GM19099 (cell line): ENCODE results near the gene RPL26.
A peak's percentile ranks its signal among the peaks of the same experiment; 100 is the strongest.

Experiments used
- POLR2A ChIP-seq: IDR thresholded peaks from 3 replicates; pipeline ENCODE4 v1.6.1; 2011; ENCODE audit warnings: low read depth; ENCODE audit not compliant: insufficient read length; ENCODE audit errors: extremely low read depth

The RPL26 gene

GRCh38 chr17:8383143-8383822, at the start of gene RPL26:
TSS of gene RPL26 (minus strand) at chr17:8383193. CDS start at chr17:8382310, 883 bp downstream.
- peak; percentile 99 for TF ChIP-seq POLR2A

GRCh38 chr17:8430966-8431365, 48.0 kb upstream of the RPL26 start:
- no peak for TF ChIP-seq POLR2A

- TF ChIP-seq POLR2A: no peak
These were observed 43.8 kb upstream of the RPL26 start for GRCh38 chr17:8426802-8427201.

- TF ChIP-seq POLR2A: no peak
These were observed 43.2 kb upstream of the RPL26 start for GRCh38 chr17:8426094-8426720.

GRCh38 chr17:8421571-8421970, 38.6 kb upstream of the RPL26 start:
- TF ChIP-seq POLR2A: no peak

GRCh38 chr17:8420041-8420934, 37.3 kb upstream of the RPL26 start:
- TF ChIP-seq POLR2A: no peak

- TF ChIP-seq POLR2A: no peak
These were observed 36.3 kb upstream of the RPL26 start for GRCh38 chr17:8419305-8419704.

- no peak for TF ChIP-seq POLR2A
These were observed 35.5 kb upstream of the RPL26 start for GRCh38 chr17:8418471-8418870.

GRCh38 chr17:8417806-8418205, 34.8 kb upstream of the RPL26 start:
- TF ChIP-seq POLR2A: no peak

- no peak for TF ChIP-seq POLR2A
These were observed 30.9 kb upstream of the RPL26 start for GRCh38 chr17:8413938-8414337.

GRCh38 chr17:8413328-8413727, 30.3 kb upstream of the RPL26 start:
- TF ChIP-seq POLR2A: no peak

GRCh38 chr17:8412089-8412488, 29.1 kb upstream of the RPL26 start:
- TF ChIP-seq POLR2A: no peak

GRCh38 chr17:8410883-8411238, 27.9 kb upstream of the RPL26 start:
- TF ChIP-seq POLR2A: no peak

- no peak for TF ChIP-seq POLR2A
These were observed 27.2 kb upstream of the RPL26 start for GRCh38 chr17:8409966-8410882.

GRCh38 chr17:8408371-8408770, 25.4 kb upstream of the RPL26 start:
- no peak for TF ChIP-seq POLR2A
